ENCODE measurements around the gene MDH1B. TPM values are rescaled to one million over a fixed set of nuclear protein-coding genes. Genes with fewer than 3 reads are reported as not detected.

MDH1B gene
- total RNA-seq, 1 experiment from 2014 or later, result 1.3 TPM

DNA sequence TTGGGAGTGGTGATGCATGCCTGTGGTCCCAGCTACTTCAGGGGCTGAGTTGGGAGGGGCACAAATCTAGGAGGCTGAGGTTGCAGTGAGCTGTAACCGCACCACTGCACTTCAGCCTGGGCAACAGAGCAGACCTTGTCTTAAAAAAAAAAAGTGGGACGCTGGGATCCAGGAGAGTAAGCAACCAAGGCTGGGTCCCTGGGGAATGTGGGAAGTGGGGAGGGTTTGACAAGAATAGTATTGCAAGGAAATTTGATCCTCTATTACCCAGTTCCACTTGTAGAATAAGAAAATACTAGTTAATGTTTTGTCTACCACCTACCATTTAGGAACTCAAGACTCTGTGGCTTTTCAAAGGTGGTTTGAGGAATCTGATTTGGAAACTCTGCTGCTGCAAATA, 25.9 kb downstream of the MDH1B start:
- Histone ChIP-seq H3K27me3 (ENCODE audit: insufficient read depth, low read length) (no peaks in the 10 kb centered on the region), H3K79me1 (ENCODE audit: insufficient read depth, low read depth, low read length, poor library complexity, severe bottlenecking) (no peaks in the 10 kb centered on the region), H3T11ph (ENCODE audit: low read length) (no peak overlapping the region), H4K91ac (ENCODE audit: insufficient read length, low read depth, low read length) (no peak overlapping the region), H3K56ac (ENCODE audit: insufficient read length, low read depth, low read length) (no peak overlapping the region), H4K5ac (ENCODE audit: insufficient read length, low read depth, low read length) (no peak overlapping the region), H2BK5ac (ENCODE audit: insufficient read length, low read length) (no peak overlapping the region), H3K14ac (ENCODE audit: insufficient read depth, low read length) (no peak overlapping the region), H4K20me1 (ENCODE audit: control insufficient read depth, insufficient read depth, insufficient read length) (no peaks in the 10 kb centered on the region), H2BK15ac (ENCODE audit: low read depth, low read length) (no peak overlapping the region), H3K23me2 (ENCODE audit: insufficient read length, low read depth, low read length, poor library complexity, severe bottlenecking) (no peaks in the 10 kb centered on the region), H3K4me2 (ENCODE audit: insufficient read depth, insufficient read length, low read length) (no peak overlapping the region), H3K4me1 (ENCODE audit: insufficient read depth, low read length) (no peaks in the 10 kb centered on the region), H4K8ac (replicated peaks; ENCODE audit: insufficient read length, low read depth, low read length) (no peak overlapping the region), H2AK5ac (ENCODE audit: insufficient read length, low read length) (no peak overlapping the region), H3K18ac (ENCODE audit: insufficient read length, low read depth, low read length) (no peak overlapping the region), H2BK120ac (ENCODE audit: low read depth, low read length, poor library complexity, severe bottlenecking) (no peak overlapping the region), H3K23ac (ENCODE audit: insufficient read length, low read depth, low read length) (no peak overlapping the region), H3K79me2 (ENCODE audit: insufficient read depth, low read length) (no peaks in the 10 kb centered on the region), H3K9me3 (ENCODE audit: control insufficient read depth, low read depth, low read length) (no peaks in the 10 kb centered on the region), H3K27ac (ENCODE audit: insufficient read length, low read depth, low read length) (no peak overlapping the region), H2AFZ (ENCODE audit: low read length) (no peak overlapping the region), H2BK12ac (ENCODE audit: insufficient read length, low read depth, low read length) (no peak overlapping the region), H3K4ac (ENCODE audit: low read depth, low read length) (no peak overlapping the region), H3K9ac (ENCODE audit: extremely low read depth, insufficient read length, low read length) (no peak overlapping the region), H2BK20ac (ENCODE audit: low read depth, low read length, poor library complexity, severe bottlenecking) (no peak overlapping the region)
- Mint-ChIP-seq H3K36me3 (ENCODE audit: insufficient read depth in 1 of 3, low read depth in 3 of 3) (no peaks in the 10 kb centered on the region), H3K27me3 (ENCODE audit: low read depth) (peaks cover 4% of the 10 kb centered on the region), H3K27ac (no peak overlapping the region), H3K9me3 (no peaks in the 10 kb centered on the region), H3K4me3 (no peak overlapping the region), H3K4me1 (no peaks in the 10 kb centered on the region)
- TF ChIP-seq CTCF (conservative IDR thresholded peaks at IDR 0.05), result no peak
- no CpG with 5 or more reads among the region's 2 CpGs for WGBS (ENCODE audit: extremely low coverage, insufficient read length, low lambda C conversion rate)
- DNase-seq, result no peak
